CD4-positive, alpha-beta T cell treated with Interleukin-15 for 1 hour (primary cell): ENCODE data around the gene MKS1.
A peak's percentile ranks its signal among the peaks of the same experiment; 100 is the strongest.

Source experiments
- DNase-seq: peaks from one replicate; pipeline ENCODE4 v3.0.0-alpha.2; 2020

MKS1 gene

GRCh38 chr17:58242171-58242784 lies 23.2 kb upstream of the MKS1 start:
- no peak for DNase-seq

GRCh38 chr17:58239987-58240386 lies 20.9 kb upstream of the MKS1 start:
- DNase-seq, result no peak

GRCh38 chr17:58238147-58238634 lies 19.1 kb upstream of the MKS1 start, which contains the start of gene LPO:
Gene LPO, plus strand, starts transcription at chr17:58238584. Its CDS starts 4,396 bp downstream, at chr17:58242980.
- no peak for DNase-seq

- no peak for DNase-seq
These were observed 17.3 kb upstream of the MKS1 start for GRCh38 chr17:58236394-58236793.

GRCh38 chr17:58235821-58236220 lies 16.8 kb upstream of the MKS1 start:
- DNase-seq, result no peak

- no peak for DNase-seq
These were observed 15.5 kb upstream of the MKS1 start for GRCh38 chr17:58234512-58234911.

- no peak for DNase-seq
These were observed 14.5 kb upstream of the MKS1 start for GRCh38 chr17:58233543-58233942.

GRCh38 chr17:58232707-58233156 lies 13.7 kb upstream of the MKS1 start:
- DNase-seq, result peak; percentile 76

GRCh38 chr17:58231641-58232040 lies 12.6 kb upstream of the MKS1 start:
- DNase-seq, result no peak

- DNase-seq, result no peak
These were observed 10.8 kb upstream of the MKS1 start for GRCh38 chr17:58229881-58230280.

GRCh38 chr17:58229384-58229783 lies 10.3 kb upstream of the MKS1 start:
- no peak for DNase-seq

- DNase-seq, result no peak
These were observed 9.6 kb upstream of the MKS1 start for GRCh38 chr17:58228679-58229078.

- DNase-seq, result no peak
These were observed 8.7 kb upstream of the MKS1 start for GRCh38 chr17:58227733-58228132.

GRCh38 chr17:58224315-58224714 lies 5.3 kb upstream of the MKS1 start:
- DNase-seq, result no peak

- no peak for DNase-seq
These were observed 731 bp upstream of the MKS1 start for GRCh38 chr17:58219789-58220183.

GRCh38 chr17:58217766-58218165 lies 1.3 kb downstream of the MKS1 start:
- DNase-seq, result no peak

- DNase-seq, result no peak
These were observed 3.4 kb downstream of the MKS1 start for GRCh38 chr17:58215685-58216084.

GRCh38 chr17:58210922-58211321 lies 8.1 kb downstream of the MKS1 start:
- no peak for DNase-seq

- DNase-seq, result no peak
These were observed 10.7 kb downstream of the MKS1 start for GRCh38 chr17:58208344-58208743.

GRCh38 chr17:58207451-58207850 lies 11.6 kb downstream of the MKS1 start:
- DNase-seq, result no peak

- DNase-seq, result no peak
These were observed 13.1 kb downstream of the MKS1 start for GRCh38 chr17:58205936-58206335.

- DNase-seq, result no peak
These were observed 14.3 kb downstream of the MKS1 start for GRCh38 chr17:58204796-58205195.

GRCh38 chr17:58202859-58203258 lies 16.2 kb downstream of the MKS1 start:
- no peak for DNase-seq

- DNase-seq, result peak; percentile 53
These were observed 18.9 kb downstream of the MKS1 start for GRCh38 chr17:58200024-58200633.

GRCh38 chr17:58196610-58197009 lies 22.4 kb downstream of the MKS1 start:
- DNase-seq, result no peak
